Measurements from ENCODE around the gene FBLN1.

Gene FBLN1

GRCh38 chr22:45577746-45578523 is 75.3 kb downstream of the FBLN1 start:
- peak; percentile 70 for TF ChIP-seq CTCF (conservative IDR thresholded peaks at IDR 0.05)
- H3K27ac ChIP-seq: no peak overlapping the region

- no peak for TF ChIP-seq CTCF (conservative IDR thresholded peaks at IDR 0.05)
- no peak overlapping the region for H3K27ac ChIP-seq
Observed at GRCh38 chr22:45578524-45579147, 76.0 kb downstream of the FBLN1 start.

GRCh38 chr22:45579306-45579705 is 76.6 kb downstream of the FBLN1 start:
- TF ChIP-seq CTCF (conservative IDR thresholded peaks at IDR 0.05): no peak
- no peak overlapping the region for H3K27ac ChIP-seq

GRCh38 chr22:45579806-45580725 is 77.4 kb downstream of the FBLN1 start:
- no peak overlapping the region for H3K27ac ChIP-seq
- no peak for TF ChIP-seq CTCF (conservative IDR thresholded peaks at IDR 0.05)

GRCh38 chr22:45580726-45581381 is 78.2 kb downstream of the FBLN1 start:
- TF ChIP-seq CTCF (conservative IDR thresholded peaks at IDR 0.05): no peak
- H3K27ac ChIP-seq: no peak overlapping the region

GRCh38 chr22:45581549-45582080 is 78.9 kb downstream of the FBLN1 start:
- TF ChIP-seq CTCF (conservative IDR thresholded peaks at IDR 0.05): no peak
- H3K27ac ChIP-seq: no peak overlapping the region
